UCSD-AML1 (cell line): ENCODE data around the gene APOL2.
"Not testable (repeated sequence)": the region's sequence is repeated elsewhere in the genome, so short reads cannot be mapped to it uniquely, and the experiment has no call there.

Experiments used
- DNase-seq: peaks from one replicate; lab custom pipeline; 2025; ENCODE audit not compliant: unreplicated experiment; lab: John Stamatoyannopoulos, UW

APOL2 gene

GRCh38 chr22:36223504-36223903, 15.8 kb downstream of the APOL2 start:
- DNase-seq = no peak

GRCh38 chr22:36222887-36223450, 16.4 kb downstream of the APOL2 start:
- no peak for DNase-seq

GRCh38 chr22:36221799-36222751, 17.3 kb downstream of the APOL2 start:
- DNase-seq = peak; percentile 41

- DNase-seq = no peak
Observed at GRCh38 chr22:36220451-36220921, 18.8 kb downstream of the APOL2 start.

GRCh38 chr22:36218648-36219193, 20.6 kb downstream of the APOL2 start:
- no peak for DNase-seq

GRCh38 chr22:36215981-36216380, 23.3 kb downstream of the APOL2 start:
- DNase-seq = no peak

GRCh38 chr22:36213586-36213985, 25.7 kb downstream of the APOL2 start:
- DNase-seq = no peak

GRCh38 chr22:36212901-36213300, 26.4 kb downstream of the APOL2 start:
- peak; percentile 31 for DNase-seq

- peak; percentile 45 for DNase-seq
Observed at GRCh38 chr22:36211237-36211861, 28.0 kb downstream of the APOL2 start.

GRCh38 chr22:36210224-36210623, 29.1 kb downstream of the APOL2 start:
- no peak for DNase-seq

GRCh38 chr22:36209488-36209908, 29.8 kb downstream of the APOL2 start:
- not testable (repeated sequence) for DNase-seq

GRCh38 chr22:36208914-36209313, 30.4 kb downstream of the APOL2 start:
- no peak for DNase-seq

- no peak for DNase-seq
Observed at GRCh38 chr22:36208162-36208765, 31.1 kb downstream of the APOL2 start.

GRCh38 chr22:36206255-36206654, 33.1 kb downstream of the APOL2 start:
- no peak for DNase-seq

GRCh38 chr22:36205573-36205972, 33.8 kb downstream of the APOL2 start:
- not testable (repeated sequence) for DNase-seq

GRCh38 chr22:36204632-36205015, 34.7 kb downstream of the APOL2 start:
- no peak for DNase-seq

- no peak for DNase-seq
Observed at GRCh38 chr22:36204001-36204631, 35.2 kb downstream of the APOL2 start.

GRCh38 chr22:36203441-36203840, 35.9 kb downstream of the APOL2 start:
- DNase-seq = not testable (repeated sequence)

GRCh38 chr22:36202906-36203305, 36.4 kb downstream of the APOL2 start:
- not testable (repeated sequence) for DNase-seq

GRCh38 chr22:36201630-36202319, 37.6 kb downstream of the APOL2 start, which contains the start of gene APOL4:
APOL4 (minus strand) TSS chr22:36201809; CDS start chr22:36201734, 75 bp downstream.
- peak; percentile 61 for DNase-seq
